HG03135 (cell line): ENCODE measurements around the gene ATG9B.
"Not testable (repeated sequence)": the region's sequence is repeated elsewhere in the genome, so short reads cannot be mapped to it uniquely, and the experiment has no call there.

ENCODE experiments used
- ATAC-seq: cut with Tn5 transposase; IDR thresholded peaks from one replicate; pipeline ENCODE4 v1.9.1; 2021; ENCODE audit warnings: mild to moderate bottlenecking, moderate library complexity; ENCODE audit not compliant: unreplicated experiment

Gene ATG9B

GRCh38 chr7:151018421-151019129 is 5.7 kb downstream of the ATG9B start:
- ATAC-seq, result no peak

GRCh38 chr7:151017953-151018420 is 6.3 kb downstream of the ATG9B start:
- no peak for ATAC-seq

GRCh38 chr7:151017370-151017952 is 6.8 kb downstream of the ATG9B start:
- no peak for ATAC-seq

GRCh38 chr7:151016942-151017341 is 7.4 kb downstream of the ATG9B start:
- no peak for ATAC-seq

GRCh38 chr7:151016505-151016904 is 7.8 kb downstream of the ATG9B start:
- ATAC-seq, result no peak

- no peak for ATAC-seq
Measured at GRCh38 chr7:151015967-151016366, 8.3 kb downstream of the ATG9B start.

- no peak for ATAC-seq
Measured at GRCh38 chr7:151014950-151015349, 9.3 kb downstream of the ATG9B start.

- ATAC-seq, result peak; percentile 54
Measured at GRCh38 chr7:151013733-151014497, 10.4 kb downstream of the ATG9B start.

- no peak for ATAC-seq
Measured at GRCh38 chr7:151013356-151013732, 10.9 kb downstream of the ATG9B start.

GRCh38 chr7:151012911-151013347 is 11.4 kb downstream of the ATG9B start:
- ATAC-seq, result no peak

GRCh38 chr7:151012031-151012692 is 12.1 kb downstream of the ATG9B start:
- ATAC-seq, result no peak

GRCh38 chr7:151011616-151012015 is 12.7 kb downstream of the ATG9B start:
- ATAC-seq, result not testable (repeated sequence)

- ATAC-seq, result no peak
Measured at GRCh38 chr7:151011097-151011409, 13.2 kb downstream of the ATG9B start.

- ATAC-seq, result no peak
Measured at GRCh38 chr7:151010307-151011096, 13.8 kb downstream of the ATG9B start.

GRCh38 chr7:151010037-151010306 is 14.3 kb downstream of the ATG9B start:
- ATAC-seq, result no peak

- no peak for ATAC-seq
Measured at GRCh38 chr7:151009327-151010036, 14.8 kb downstream of the ATG9B start.

- peak; percentile 57 for ATAC-seq
Measured at GRCh38 chr7:151008511-151009323, 15.6 kb downstream of the ATG9B start.

GRCh38 chr7:151008143-151008510 is 16.2 kb downstream of the ATG9B start:
- ATAC-seq, result no peak

GRCh38 chr7:151007469-151007898 is 16.8 kb downstream of the ATG9B start:
- ATAC-seq, result no peak
